Measurements from ENCODE around the gene TMEM181. TPM values are rescaled to one million over a fixed set of nuclear protein-coding genes. Genes with fewer than 3 reads are reported as not detected.

Gene TMEM181
- polyA plus RNA-seq, 3 donors, result 21.4 to 24.6 (median 23.0) TPM

DNA sequence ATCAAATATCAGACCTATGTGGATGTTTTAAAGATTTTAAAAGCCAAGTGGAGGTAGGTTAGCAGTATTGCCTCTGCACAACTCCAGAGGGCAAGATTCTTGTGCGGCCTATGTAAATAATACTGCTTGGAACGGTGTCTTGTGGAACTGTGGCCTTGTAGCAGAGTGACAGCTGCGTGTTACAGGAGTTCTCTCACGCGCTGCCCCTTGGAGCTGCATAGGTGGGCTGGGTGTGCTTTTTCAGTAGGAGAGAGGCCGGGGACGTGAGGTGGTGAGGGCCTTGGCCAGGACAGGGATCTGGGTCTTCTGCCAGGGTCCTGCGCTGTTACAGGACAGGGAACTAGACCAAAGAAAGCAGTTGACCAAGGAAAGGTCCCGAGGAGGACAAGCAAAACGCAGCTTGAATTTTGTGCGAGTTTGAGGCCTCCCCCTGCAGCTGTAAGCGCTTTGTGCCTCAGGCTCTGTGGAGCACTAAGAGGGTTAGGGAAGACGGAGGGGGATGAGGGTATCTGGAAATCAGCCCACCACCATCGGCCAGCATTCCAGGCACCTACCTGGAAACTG lies 1.5 kb downstream of the TMEM181 start:
- DNase-seq (ENCODE audit: low read depth in 3 of 3, low spot score in 2 of 3), result no peak

DNA sequence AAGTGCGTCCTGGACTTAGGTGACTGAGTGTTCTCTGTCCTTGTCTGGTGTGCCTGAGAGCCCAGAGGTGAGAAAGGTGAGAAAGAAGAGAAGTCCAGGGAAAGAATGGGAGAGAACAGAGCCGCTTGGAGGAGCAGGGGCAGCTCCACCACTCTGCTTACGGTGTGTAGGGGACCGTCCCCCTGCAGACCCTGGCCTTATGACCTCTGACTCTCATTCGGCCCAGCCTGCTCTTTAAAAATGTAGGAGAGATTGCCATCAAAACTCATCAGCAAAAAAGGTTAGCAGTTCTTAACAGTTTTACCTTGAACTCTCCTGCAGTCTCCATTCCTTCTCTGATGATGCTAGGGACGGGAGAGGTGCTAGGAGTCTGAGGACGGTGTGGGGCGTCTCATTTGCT lies 2.0 kb downstream of the TMEM181 start:
- no peak for DNase-seq (ENCODE audit: low read depth in 3 of 3, low spot score in 2 of 3)

DNA sequence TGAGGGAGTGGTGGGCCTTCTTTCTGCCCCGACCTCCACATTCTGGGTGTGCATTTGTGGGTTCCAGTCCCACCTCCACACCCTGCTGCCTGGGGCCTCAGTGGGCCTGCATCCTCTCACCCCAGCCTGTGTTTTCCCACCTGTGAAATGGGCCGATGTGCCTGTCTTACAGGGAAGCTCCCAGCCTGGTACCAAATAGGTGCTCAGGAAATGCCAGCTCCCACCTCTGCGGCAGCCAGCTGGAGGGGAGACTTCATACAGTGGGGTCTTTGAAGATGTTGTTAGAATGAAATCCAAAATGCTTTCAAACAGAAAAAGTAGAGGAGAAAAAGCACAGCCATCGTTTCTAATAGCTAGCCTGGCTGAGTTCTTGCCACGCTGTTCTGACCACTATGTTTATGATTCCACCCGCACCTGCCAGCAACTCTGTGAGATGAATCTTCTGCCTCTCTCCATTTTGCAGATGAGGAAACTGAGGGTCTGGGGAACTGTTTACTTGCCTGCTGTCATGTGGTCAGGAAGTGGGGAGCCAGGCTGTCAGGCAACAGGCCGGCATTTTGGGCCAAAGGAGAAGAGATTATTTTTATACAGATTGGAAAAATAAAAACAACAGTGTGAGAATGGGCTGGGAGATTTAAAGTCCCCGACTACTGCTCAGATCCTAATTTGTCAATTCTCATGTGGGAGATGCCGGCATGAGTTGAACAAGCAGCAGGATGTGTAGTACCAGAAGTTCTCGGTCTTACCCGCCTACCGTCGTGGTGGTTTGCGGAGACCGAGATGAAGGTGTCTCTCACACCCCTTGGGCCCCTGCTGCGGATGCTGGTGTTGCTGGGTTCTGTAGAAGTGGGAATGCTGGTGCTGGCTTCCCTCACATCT lies 4.6 kb downstream of the TMEM181 start:
- no peak for DNase-seq (ENCODE audit: low read depth in 3 of 3, low spot score in 2 of 3)

DNA sequence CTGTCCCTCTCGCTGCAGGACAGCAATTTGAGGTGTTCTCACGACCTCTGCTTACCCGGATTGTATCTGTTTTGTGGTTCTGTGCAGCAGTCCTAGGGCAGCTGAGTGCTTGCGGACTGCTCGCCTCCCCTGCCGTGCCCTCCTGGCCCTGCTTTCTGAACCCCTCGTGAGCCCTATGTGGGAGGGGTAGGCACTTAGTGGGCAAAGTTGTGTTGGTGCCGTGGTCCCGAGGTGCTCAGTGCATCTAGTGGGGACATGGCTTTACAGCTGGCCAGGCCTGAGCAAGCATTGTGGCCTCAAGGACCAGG lies 5.2 kb downstream of the TMEM181 start:
- no peak for DNase-seq (ENCODE audit: low read depth in 3 of 3, low spot score in 2 of 3)

DNA sequence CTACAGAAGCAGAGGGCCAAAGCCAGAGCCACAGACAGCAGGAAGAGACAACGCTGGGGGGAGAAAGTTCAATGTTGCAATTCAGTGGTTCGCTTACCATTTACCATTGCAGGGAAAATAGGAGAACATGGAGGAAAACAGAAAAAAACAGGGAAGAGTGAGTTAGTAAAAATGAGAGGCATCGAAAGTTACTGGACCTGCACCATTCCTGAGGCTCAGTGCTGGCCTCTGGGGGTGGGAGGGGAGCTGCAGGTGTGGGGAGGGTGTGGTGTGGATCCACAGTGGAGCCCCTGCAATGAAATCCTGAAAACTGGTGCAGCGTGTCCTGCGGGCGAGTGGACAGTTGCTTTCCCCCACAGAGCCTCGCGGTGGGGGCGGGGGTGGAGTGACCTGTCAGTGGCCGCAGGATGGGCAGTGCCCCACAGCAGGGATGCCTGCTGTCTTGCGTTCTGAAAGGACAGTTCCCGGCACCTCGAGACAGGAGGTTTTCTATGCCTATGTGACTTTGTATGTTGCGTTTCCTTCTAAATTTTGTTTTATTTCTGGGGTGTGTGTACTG lies 5.7 kb downstream of the TMEM181 start:
- no peak for DNase-seq (ENCODE audit: low read depth in 3 of 3, low spot score in 2 of 3)

DNA sequence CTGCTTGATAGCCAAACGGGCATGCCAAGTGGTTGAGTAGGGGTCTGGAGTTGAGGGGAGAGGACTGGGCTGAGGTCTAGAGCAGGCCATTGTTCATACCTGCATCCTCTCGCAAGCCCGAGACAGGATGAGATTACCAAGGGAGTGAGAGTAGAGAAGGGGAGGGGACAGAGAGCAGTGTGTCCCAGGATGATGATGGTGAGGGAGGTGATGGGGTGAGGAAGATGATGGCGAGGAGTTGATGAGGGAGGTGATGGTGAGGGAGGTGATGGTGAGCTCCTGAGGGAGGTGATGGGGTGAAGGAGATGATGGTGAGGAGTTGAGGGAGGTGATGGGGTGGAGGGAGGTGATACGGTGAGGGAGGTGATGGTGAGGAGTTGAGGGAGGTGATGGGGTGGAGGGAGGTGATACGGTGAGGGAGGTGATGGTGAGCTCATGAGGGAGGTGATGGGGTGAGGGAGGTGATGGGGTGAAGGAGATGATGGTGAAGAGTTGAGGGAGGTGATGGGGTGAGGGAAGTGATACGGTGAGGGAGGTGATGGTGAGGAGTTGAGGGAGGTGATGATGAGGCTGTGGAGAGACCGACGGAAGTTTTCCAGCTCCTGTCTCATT lies 6.4 kb downstream of the TMEM181 start:
- DNase-seq (ENCODE audit: low read depth in 3 of 3, low spot score in 2 of 3), result no peak

DNA sequence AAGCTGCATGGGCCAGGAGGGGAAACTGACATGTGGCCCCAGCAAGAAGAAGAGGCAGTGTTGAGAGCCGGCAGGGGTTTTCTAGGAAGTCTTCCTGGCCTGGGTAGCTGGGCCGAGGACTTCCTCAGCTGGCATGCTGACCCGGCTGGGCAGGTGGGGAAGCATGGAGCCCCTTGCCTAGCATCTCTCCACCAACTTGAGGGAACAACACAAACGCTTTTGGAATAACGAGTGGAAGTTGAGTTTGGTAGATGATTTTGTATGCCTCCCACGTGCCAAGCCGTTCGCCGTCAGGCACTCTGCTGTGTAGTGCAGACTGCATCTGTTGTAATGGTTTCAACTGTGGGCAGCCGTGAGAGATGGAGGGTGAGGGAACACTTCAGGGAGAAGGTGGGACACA lies 7.3 kb downstream of the TMEM181 start:
- no peak for DNase-seq (ENCODE audit: low read depth in 3 of 3, low spot score in 2 of 3)

DNA sequence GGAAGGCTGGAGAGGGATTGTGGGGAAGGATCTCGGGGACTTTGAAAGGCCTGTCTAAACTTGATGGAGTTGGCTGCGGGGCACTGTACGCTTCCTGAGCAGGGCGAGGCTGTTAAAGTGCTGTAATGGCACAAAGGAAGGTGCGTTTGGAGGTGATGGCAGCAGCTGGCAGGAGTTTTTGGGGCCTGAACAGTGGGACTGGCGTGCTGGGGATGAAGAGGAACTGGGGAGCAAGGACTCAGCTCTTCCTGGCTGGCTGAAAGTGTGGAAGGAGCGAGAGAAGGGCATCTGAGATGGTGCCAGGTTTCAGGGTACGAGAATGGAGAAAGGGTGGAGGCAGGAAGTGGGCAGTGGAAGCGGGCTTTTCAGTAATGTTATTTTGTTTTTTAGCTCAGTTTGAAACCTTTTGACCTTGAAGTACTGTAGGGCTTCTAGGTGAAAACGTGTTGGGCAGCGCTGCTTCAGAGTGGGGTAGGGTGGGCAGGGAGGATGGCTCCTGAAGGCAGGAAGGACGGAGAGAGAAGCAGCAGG lies 8.0 kb downstream of the TMEM181 start:
- no peak for DNase-seq (ENCODE audit: low read depth in 3 of 3, low spot score in 2 of 3)

DNA sequence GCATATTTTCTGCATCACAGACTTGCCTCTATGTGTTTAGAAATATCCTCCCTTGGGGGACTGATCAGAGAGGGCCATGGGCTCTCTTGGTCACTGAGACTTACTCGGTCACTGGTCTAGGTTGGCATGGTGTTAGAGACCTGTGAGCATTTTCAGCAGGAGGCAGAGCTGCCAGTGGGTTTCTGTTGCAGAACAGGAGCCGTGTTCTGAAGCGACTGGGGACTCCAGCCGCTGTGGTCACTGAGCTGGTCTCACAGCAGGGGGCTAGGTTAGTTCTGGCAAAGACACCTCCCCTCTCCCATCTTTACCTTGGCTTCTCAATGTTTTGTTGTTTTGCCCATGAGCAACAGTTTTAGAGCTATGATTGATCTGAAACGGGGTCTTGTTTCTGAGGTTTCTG lies 8.7 kb downstream of the TMEM181 start:
- DNase-seq (ENCODE audit: low read depth in 3 of 3, low spot score in 2 of 3), result no peak

DNA sequence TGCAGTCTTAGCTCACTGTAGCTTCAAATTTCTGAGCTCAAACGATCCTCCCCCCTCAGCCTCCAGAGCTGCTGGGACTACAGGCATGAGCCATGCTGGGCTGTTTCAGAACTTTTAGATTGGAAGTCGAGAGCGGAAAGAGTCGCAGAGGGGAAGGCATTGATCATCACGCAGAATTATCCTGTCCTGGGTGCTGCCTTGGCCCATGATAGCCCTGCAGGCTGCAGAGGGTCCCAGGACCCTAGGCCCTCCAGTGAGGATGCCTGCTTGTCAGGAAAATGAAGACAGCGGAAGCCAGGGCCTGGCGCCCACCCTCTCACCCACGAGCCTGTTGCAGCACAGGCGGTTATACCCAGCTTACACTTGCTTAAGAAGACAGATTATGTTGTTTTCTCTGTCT lies 9.1 kb downstream of the TMEM181 start:
- DNase-seq (ENCODE audit: low read depth in 3 of 3, low spot score in 2 of 3), result no peak

DNA sequence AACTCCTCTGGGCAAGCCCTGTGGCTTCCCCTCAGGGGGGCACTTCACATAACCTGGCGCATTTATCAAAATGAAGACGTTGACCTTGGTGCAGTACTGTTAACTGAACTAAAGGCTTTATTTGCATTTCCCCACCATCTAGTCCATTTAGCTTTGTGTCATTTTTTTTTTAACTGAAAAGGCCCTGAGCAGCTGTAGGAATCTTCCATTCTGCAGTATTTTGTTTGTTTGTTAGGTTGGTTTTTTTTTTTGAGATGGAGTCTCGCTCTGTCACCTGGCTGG lies 10.7 kb downstream of the TMEM181 start:
- no peak for DNase-seq (ENCODE audit: low read depth in 3 of 3, low spot score in 2 of 3)

DNA sequence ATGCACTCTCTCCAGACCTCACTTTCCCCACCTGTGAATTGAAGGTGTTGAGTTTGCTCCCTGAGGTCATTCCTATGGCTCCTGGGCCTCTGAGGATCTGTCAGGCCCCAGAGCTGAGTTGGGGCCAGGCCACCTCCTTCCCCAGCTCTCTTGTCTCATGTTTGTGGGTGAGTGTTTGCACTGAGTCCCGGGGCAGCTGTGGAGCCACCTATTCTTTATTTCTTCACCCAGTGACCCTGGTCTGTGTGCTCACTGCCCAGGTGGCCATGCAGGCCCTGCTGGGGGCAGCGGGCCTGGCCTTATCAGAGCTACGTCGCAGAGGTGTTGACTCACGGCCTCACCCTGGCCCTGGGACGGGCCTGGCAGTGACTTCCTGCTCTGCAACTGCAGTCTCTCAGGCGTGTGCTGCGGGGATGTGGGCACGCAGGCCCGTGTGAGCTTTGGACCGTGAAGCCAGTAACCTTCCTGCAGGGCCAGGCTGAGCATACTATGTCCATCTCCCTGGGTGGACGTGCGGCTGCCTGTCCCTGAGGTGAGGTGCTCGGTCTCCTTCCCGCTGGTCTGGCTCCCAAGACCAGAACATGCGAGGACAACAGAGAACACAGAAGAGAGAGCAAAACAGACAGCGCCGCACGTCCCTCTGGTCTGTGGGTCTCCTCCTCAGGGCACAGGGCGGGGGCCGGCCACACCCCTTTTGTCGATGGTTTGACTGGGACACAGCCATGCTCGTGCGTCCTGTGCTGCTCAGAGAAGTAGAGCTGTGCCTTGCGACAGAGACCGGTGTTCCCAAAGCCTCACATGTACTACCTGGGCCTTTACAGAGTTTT lies 12.1 kb downstream of the TMEM181 start:
- DNase-seq (ENCODE audit: low read depth in 3 of 3, low spot score in 2 of 3), result no peak

DNA sequence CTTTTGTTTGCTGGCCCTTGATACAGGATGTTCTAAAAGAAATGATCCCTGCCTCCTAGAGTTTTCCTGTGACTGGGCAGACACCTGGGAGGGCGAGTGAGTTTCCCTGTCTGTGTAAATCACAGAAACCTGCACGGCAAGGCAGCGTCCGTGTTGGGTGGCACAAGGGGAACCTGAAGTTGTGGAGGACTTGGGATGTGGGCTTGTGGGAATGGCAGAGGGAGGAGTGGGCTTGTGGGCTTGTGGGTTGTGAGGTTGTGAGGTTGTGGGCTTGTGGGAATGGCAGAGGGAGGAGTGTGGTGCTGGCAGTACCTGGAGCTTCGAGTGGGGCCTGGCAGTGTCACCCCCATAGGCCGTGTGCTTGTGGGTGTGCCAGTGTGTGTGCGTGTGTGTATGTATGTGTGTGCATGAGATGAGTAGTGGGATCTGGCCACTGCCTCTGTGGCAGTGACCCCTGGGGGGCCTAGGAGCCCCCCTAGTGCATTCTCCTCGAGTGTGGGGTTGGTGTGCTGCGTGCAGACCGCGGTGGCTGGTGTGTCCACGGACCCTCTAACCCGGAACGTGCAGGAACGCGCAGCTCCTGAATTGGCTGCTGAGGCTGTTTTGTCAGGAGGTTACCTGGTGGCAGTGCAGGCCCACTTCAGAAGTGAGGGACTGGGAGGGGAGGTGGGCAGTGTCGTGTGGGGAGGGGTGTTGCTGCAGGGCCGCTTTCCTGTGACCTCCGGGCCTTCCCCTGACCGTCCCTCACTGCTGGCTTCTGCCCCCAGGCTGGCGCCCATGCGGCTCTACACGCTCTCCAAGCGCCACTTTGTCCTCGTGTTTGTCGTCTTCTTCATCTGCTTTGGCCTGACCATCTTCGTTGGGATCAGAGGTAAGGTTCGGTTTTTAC lies 13.0 kb downstream of the TMEM181 start:
- no peak for DNase-seq (ENCODE audit: low read depth in 3 of 3, low spot score in 2 of 3)

DNA sequence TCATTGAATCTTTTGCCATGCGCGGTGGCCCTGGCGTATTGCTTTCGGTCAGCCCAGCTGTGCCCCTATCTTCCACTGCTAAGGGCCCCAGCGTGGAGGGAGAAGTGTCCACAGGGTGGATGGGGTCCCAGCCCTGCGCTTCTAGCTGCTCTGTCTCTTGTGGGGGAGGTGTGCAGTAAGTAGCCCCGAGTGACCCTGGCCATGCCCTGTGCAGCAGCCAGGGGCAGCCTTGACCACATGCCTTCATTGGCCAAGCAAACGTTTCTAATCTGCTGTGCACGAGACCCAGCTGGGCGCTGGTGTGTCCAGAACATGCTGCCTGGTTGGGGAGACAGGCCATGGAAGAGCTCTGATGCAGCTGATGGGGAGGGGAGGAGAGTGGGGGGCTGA lies 13.6 kb downstream of the TMEM181 start:
- DNase-seq (ENCODE audit: low read depth in 3 of 3, low spot score in 2 of 3), result no peak

DNA sequence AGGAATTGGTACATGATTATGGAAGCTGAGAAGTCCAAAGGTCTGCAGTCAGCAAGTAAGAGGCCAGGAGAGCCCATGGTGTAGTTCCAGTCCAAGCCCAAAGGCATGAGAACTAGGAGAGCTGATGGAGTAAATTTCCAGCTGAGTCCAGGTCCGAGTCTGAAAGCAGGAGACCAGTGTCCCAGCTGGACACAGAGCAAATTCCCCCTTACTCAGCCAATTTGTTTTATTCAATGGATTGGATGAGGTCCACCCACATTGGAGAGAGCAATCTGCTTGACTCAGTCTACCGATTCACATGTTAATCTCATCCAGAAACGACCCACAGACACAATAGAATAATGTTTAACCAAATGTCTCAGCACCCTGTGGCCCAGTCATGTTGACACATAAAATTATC lies 14.9 kb downstream of the TMEM181 start:
- no peak for DNase-seq (ENCODE audit: low read depth in 3 of 3, low spot score in 2 of 3)

DNA sequence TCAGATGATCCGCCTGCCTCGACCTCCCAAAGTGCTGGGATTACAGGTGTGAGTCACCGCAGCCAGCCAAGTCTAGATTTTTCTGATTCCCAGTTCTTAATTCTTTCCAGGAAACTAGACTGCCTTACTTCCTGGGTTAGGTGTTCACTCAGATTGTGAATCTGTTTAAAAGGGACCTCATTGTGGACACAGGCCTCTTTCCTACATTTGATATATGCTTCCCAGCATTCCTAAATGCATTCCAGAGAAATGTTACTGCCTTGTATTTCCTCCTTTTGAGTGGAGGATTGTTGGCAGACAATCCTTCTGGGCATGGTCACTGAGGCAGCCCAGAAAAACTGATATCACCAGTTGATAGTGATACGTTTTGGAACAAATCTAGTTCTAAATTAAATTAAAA lies 15.7 kb downstream of the TMEM181 start:
- DNase-seq (ENCODE audit: low read depth in 3 of 3, low spot score in 2 of 3), result no peak

DNA sequence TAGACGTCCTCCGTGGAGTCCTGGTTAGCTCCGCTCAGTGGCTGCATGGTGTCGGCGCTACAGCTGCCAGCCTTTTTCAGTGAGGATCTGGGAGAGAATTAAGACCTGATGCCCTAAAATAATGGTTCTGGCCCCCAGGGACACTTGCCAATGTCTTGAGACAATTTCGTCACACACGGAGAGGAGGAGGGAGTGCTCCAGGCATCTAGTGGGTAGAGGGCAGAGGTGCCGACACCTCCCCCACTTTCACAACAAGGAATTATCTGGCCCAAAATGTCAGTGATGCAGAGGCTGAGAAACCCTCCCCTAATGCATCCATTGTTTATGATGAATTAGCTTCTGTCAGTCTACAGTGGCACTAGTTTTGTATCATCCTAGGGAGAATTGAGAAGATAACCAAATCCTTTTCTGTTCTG lies 24.4 kb downstream of the TMEM181 start:
- no peak for DNase-seq (ENCODE audit: low read depth in 3 of 3, low spot score in 2 of 3)

DNA sequence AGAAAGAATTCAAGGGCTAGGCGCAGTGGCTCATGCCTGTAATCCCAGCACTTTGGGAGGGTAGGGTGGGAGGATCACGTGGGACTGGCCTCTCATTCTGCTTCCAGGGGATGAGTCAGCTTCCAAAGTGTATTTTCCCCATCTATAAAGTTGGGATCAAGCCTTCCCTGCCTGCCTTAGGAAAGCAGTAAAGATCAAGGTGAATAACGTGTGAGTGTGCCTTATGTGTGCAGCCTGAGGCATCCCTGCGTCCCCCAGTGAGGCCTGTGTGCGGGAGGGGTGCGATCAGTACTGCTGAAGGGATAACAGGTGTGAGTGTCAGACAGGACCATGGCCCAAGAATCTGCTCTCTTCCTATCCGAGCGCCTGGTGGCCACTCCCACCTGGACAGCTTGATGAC lies 26.8 kb downstream of the TMEM181 start:
- DNase-seq (ENCODE audit: low read depth in 3 of 3, low spot score in 2 of 3), result no peak

DNA sequence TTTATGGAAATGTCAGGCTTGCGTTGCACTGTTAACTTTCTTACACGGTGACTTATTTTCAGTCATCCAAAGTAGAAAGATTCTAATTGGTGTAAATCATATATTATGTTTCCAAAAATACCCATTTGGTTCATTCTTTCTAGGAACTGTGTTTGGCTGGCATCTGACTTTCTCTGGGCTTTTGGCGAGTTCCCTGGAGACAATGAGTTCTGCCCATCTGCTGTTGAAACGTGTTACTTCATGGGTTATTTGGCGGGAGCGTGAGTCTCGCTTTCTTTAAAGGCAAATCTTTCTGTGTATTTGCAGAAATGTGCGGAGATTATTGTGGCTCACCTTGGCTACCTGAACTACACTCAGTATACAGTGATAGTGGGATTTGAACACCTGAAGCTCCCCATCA lies 29.5 kb downstream of the TMEM181 start:
- DNase-seq (ENCODE audit: low read depth in 3 of 3, low spot score in 2 of 3), result no peak

Measured in right renal cortex interstitium (tissue), 3 donors.